ENCODE data around the gene ADAMTS10. TPM values are rescaled to one million over a fixed set of nuclear protein-coding genes. Genes with fewer than 3 reads are reported as not detected.
A peak's percentile ranks its signal among the peaks of the same experiment; 100 is the strongest.

ADAMTS10 gene
- total and polyA plus RNA-seq, 2 of the 13 experiments (the other 11 are each of a cell fraction or from before 2014, with no cell fraction given) = 0.49 to 1.7 TPM

DNA sequence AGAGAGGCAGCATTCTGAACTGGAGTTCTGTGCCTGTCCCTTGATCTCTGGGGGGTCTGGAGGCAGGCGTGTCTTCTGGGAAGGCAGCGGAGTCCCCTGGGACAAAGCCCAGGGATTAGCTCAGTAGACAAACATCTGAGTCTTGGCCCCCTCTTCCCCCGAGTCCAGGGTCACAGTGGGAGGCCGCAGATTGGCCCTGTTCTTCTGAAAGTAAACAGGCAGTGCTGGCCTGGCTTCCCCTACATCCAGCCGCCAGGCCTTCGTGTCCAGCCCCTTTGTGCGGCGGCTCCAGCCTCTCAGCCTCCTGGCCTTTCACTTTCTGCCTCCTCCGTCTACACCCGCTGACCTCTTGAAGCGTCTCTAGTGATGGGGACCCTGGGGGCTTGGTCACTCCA, 20.9 kb upstream of the ADAMTS10 start (continued):
- TF ChIP-seq ZNF644 (CRISPR knock-in tag; IDR thresholded peaks at IDR 0.05; ENCODE audit: low read depth) (peak; percentile 25; the same call in 1 of the 2 replicates), SOX13 (IDR thresholded peaks at IDR 0.05) (peak; percentile 53), SOX13 (CRISPR knock-in tag; conservative IDR thresholded peaks at IDR 0.05 in 1 of 2, IDR thresholded peaks at IDR 0.05 in 1 of 2) (peak in 1 of 2 experiments; percentile 80; a peak in 2 of 4 replicates), ZNF660 (CRISPR knock-in tag; IDR thresholded peaks at IDR 0.05; ENCODE audit: borderline replicate concordance, low read depth) (no peak), ZNF350 (CRISPR knock-in tag; IDR thresholded peaks at IDR 0.05; ENCODE audit: borderline replicate concordance, low read depth) (peak; percentile 79; the same call in 1 of the 2 replicates), ZNF275 (CRISPR knock-in tag; IDR thresholded peaks at IDR 0.05; ENCODE audit: borderline replicate concordance) (no peak), NFKBIZ (CRISPR knock-in tag; IDR thresholded peaks at IDR 0.05) (no peak), SP1 (IDR thresholded peaks at IDR 0.05) (no peak), SP1 (CRISPR knock-in tag; IDR thresholded peaks at IDR 0.05) (0 out of 2 replicates have a peak, but pooled peaks have one; percentile 17), IRF2 (CRISPR knock-in tag; IDR thresholded peaks at IDR 0.05) (peak; percentile 33; the same call in 1 of the 2 replicates), PRPF4 (IDR thresholded peaks at IDR 0.05; ENCODE audit: low read depth, low read length, poor library complexity, severe bottlenecking) (no peak), ZSCAN21 (CRISPR knock-in tag; IDR thresholded peaks at IDR 0.05; ENCODE audit: borderline replicate concordance) (0 out of 2 replicates have a peak, but pooled peaks have one; percentile 44), ATF7 (IDR thresholded peaks at IDR 0.05) (no peak), ATF7 (CRISPR knock-in tag; IDR thresholded peaks at IDR 0.05) (peak; percentile 89; the same call in 1 of the 2 replicates), ZNF17 (CRISPR knock-in tag; IDR thresholded peaks at IDR 0.05) (no peak)
- TF ChIP-seq, protein P1, sequence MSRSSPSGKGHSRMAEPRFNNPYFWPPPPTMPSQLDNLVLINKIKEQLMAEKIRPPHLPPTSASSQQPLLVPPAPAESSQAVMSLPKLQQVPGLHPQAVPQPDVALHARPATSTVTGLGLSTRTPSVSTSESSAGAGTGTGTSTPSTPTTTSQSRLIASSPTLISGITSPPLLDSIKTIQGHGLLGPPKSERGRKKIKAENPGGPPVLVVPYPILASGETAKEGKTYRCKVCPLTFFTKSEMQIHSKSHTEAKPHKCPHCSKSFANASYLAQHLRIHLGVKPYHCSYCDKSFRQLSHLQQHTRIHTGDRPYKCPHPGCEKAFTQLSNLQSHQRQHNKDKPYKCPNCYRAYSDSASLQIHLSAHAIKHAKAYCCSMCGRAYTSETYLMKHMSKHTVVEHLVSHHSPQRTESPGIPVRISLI (CRISPR knock-in tag; IDR thresholded peaks at IDR 0.05; ENCODE audit: borderline replicate concordance) = peak; percentile 51; the same call in 1 of the 2 replicates
- TF ChIP-seq, protein P2, sequence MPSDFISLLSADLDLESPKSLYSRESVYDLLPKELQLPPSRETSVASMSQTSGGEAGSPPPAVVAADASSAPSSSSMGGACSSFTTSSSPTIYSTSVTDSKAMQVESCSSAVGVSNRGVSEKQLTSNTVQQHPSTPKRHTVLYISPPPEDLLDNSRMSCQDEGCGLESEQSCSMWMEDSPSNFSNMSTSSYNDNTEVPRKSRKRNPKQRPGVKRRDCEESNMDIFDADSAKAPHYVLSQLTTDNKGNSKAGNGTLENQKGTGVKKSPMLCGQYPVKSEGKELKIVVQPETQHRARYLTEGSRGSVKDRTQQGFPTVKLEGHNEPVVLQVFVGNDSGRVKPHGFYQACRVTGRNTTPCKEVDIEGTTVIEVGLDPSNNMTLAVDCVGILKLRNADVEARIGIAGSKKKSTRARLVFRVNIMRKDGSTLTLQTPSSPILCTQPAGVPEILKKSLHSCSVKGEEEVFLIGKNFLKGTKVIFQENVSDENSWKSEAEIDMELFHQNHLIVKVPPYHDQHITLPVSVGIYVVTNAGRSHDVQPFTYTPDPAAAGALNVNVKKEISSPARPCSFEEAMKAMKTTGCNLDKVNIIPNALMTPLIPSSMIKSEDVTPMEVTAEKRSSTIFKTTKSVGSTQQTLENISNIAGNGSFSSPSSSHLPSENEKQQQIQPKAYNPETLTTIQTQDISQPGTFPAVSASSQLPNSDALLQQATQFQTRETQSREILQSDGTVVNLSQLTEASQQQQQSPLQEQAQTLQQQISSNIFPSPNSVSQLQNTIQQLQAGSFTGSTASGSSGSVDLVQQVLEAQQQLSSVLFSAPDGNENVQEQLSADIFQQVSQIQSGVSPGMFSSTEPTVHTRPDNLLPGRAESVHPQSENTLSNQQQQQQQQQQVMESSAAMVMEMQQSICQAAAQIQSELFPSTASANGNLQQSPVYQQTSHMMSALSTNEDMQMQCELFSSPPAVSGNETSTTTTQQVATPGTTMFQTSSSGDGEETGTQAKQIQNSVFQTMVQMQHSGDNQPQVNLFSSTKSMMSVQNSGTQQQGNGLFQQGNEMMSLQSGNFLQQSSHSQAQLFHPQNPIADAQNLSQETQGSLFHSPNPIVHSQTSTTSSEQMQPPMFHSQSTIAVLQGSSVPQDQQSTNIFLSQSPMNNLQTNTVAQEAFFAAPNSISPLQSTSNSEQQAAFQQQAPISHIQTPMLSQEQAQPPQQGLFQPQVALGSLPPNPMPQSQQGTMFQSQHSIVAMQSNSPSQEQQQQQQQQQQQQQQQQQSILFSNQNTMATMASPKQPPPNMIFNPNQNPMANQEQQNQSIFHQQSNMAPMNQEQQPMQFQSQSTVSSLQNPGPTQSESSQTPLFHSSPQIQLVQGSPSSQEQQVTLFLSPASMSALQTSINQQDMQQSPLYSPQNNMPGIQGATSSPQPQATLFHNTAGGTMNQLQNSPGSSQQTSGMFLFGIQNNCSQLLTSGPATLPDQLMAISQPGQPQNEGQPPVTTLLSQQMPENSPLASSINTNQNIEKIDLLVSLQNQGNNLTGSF (CRISPR knock-in tag; IDR thresholded peaks at IDR 0.05) = no peak
- TF ChIP-seq, protein P3, sequence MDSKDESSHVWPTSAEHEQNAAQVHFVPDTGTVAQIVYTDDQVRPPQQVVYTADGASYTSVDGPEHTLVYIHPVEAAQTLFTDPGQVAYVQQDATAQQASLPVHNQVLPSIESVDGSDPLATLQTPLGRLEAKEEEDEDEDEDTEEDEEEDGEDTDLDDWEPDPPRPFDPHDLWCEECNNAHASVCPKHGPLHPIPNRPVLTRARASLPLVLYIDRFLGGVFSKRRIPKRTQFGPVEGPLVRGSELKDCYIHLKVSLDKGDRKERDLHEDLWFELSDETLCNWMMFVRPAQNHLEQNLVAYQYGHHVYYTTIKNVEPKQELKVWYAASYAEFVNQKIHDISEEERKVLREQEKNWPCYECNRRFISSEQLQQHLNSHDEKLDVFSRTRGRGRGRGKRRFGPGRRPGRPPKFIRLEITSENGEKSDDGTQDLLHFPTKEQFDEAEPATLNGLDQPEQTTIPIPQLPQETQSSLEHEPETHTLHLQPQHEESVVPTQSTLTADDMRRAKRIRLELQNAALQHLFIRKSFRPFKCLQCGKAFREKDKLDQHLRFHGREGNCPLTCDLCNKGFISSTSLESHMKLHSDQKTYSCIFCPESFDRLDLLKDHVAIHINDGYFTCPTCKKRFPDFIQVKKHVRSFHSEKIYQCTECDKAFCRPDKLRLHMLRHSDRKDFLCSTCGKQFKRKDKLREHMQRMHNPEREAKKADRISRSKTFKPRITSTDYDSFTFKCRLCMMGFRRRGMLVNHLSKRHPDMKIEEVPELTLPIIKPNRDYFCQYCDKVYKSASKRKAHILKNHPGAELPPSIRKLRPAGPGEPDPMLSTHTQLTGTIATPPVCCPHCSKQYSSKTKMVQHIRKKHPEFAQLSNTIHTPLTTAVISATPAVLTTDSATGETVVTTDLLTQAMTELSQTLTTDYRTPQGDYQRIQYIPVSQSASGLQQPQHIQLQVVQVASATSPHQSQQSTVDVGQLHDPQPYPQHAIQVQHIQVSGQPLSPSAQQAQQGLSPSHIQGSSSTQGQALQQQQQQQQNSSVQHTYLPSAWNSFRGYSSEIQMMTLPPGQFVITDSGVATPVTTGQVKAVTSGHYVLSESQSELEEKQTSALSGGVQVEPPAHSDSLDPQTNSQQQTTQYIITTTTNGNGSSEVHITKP (CRISPR knock-in tag; IDR thresholded peaks at IDR 0.05; ENCODE audit: low read depth) = no peak

Measured in HepG2 (cell line).